HG03159 (cell line): Measurements from ENCODE around the gene LSM12.
A peak's percentile ranks its signal among the peaks of the same experiment; 100 is the strongest.
"Not testable (repeated sequence)": the region's sequence is repeated elsewhere in the genome, so short reads cannot be mapped to it uniquely, and the experiment has no call there.

Experiments used
- ATAC-seq: cut with Tn5 transposase; IDR thresholded peaks from one replicate; pipeline ENCODE4 v1.9.1; 2021; ENCODE audit warnings: mild to moderate bottlenecking, moderate library complexity; ENCODE audit not compliant: unreplicated experiment

Gene LSM12

DNA sequence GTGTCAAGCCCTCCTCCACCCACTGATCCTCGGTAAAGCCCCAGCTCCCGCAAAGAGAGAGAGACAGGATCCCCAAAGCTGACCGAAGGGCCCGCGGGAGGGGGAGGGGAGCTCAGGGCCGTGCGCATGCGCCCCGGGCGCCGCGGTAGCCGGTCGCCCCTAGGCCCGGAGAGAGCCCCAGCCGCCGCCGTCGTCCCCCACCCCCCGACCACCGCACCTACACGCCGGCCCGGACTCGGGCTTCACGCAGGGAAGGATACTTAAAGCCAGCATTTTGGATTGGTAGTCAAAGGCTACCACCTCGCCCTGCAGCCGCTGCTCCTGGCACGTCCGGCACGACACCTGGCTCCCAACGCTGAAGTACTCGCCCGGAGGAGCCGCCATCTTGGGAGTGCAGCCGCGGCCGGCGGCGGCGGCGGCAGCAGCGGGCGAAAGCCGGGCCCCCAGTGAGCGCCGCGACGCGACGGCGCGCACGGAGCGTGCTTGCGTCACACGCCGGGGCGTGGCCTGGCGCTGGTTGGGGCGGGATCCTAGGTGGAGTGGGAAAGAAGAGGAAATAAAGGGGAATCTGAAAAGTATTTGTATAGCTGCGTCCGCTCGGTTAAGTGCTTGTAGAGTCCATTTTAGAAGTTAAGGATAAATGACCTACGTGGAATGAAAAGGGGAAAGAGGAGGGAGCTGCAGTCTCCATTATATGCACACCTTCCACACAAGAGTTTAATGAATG is at the start of gene LSM12:
LSM12 (minus strand) TSS at position 468 of the 727 bp plus-strand sequence; CDS start at position 384, 84 bp downstream.
- ATAC-seq, result peak; percentile 71

DNA sequence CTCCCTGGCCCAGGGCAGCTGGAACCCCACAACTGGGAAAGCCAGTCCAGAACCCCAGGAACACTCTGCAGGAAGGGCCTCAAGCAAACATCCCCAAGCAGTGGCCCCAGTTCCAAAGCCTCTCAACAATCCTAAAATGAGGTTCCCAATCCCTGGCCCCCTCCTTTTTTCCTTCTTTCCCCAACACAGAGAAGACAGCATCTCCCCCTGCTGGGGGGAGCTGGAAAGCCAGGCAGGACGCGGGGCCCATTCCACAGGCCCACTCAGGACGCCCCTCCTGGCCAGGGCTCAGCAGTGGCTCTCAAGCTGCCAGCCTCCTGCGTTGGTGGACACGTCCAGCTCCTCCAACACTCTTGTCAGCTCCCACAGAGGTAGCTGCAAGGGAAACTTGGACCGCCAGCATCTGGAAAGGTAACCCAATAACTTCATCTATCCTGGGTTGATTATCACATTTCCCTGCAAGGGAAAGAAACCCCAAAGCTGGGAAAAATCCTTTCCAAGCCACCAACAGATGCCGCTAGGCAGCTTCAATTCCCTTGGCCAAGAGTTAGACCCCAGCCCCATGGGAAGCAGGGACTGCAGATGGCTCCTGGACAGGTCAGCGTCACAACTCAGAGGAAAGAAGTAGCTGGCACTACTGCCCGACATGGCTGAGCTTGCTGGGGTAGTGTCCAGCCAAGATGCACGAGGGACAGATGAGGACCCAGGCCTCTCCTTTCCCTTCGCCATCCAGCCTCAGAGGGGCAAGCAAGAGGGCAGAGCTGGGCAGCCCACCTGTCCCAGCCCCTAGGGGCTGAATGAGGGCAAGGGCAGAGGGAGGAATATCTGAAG is 49.3 kb upstream of the LSM12 start:
- ATAC-seq, result no peak

DNA sequence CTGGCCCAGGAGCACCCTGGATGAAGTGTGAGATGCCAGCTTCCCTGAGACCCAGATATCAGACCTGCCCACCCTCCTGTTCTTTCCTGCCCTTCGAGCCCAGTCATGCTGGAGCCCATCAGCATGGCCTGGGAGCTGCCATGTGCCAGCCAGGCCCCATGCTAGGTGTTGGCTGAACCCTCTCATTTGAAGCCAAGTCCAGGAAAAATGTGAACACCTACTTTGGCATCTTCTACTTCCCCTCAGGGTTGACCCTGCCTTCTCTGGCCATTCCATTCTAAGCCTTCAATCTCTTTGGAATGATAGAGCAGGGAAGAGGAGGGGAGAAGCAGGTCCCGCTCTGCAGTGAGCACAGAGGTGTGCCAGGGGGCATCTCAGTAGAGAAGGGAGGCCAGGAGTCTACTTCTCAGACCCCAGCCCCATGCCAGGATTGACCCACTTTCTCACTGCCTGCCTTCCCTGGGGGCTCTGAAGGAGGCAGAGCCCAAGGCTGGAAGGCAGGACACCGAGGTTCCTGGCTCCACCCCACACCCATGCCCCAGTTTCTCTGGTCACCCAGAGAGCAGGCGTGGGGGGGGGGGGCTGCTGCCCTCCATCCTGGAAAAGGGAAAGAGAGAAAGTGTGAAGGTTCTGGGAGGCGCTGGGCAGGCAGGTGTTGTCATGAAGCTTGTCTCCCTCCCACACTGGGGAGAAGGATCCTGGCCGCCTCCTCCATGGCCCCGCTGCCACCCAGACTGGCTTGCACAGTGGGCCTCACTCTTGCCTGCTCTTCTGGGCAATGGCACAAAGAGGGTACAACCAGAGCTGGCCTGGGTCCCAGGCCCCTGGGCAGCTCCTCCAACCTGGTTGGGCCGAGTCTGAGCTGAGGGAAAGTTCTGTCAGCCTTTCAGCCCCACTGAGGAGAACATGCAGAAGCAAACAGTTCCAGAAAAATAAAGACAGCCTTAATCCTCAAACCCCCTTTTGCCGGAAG is 47.7 kb upstream of the LSM12 start:
- no peak for ATAC-seq

- no peak for ATAC-seq
Observed at GRCh38 chr17:44113382-44113781, 46.9 kb upstream of the LSM12 start.

GRCh38 chr17:44112284-44113280 is 46.1 kb upstream of the LSM12 start:
- no peak for ATAC-seq

DNA sequence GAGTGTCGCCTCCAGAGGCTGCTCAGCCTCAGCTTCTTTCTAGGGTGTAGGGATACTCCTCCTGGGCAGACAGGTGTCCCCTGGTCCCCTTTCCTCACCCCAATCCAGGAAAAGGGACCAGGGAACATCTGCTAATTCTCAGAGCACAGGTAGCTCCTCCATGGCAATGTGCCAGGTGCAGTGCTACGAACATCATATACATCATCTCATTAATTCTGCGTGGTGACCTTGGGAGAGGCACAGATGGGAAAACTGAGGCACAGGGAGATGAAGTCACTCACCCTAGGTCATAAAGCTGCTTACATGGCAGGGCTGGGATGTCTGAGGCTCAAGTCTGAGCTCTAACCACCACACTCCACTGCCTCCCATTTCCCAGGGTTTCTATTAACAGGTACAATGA is 45.3 kb upstream of the LSM12 start:
- no peak for ATAC-seq

DNA sequence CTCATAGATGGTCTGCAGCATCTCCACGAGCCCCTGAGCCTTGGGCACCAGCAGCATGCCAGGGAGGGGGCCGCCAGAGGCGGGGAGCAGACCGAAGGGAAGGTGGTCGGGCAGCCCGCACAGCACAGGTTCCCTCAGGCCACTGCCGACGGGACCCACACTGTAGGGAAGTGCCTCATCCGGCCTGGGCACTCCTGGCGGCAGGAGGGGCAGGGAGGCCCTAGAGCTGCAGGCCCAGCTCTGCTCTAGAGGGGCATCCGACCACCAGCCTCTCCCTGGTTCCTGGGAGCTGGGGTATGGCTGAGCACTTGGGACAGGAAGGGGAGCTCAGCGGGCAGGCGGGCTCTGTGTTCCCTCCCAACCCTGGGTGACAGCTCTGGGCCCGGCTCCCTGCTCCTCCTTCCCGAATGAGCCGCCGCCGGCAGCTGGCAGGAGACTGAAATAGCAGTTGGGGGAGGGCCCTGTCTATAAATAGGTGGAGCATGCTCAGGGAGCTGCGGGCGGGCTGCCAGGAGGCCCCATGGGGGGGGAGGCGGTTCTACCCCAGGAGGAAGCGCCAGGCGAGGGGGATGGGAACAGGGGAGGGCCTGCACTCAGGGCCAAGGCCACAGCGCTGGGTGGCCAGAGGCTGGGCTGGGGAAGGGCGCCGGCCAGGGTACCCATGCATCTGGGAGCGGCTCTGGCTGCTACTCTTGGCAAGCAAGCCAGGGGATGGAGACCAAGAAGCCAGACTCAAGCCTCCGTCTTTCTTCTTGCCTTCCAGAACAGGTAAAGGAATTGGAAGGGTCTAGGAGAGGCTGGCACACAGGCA is 44.6 kb upstream of the LSM12 start:
- ATAC-seq, result no peak

- ATAC-seq, result no peak
Observed at GRCh38 chr17:44110011-44110686, 43.7 kb upstream of the LSM12 start.

GRCh38 chr17:44109312-44109630 is 42.8 kb upstream of the LSM12 start:
- no peak for ATAC-seq

DNA sequence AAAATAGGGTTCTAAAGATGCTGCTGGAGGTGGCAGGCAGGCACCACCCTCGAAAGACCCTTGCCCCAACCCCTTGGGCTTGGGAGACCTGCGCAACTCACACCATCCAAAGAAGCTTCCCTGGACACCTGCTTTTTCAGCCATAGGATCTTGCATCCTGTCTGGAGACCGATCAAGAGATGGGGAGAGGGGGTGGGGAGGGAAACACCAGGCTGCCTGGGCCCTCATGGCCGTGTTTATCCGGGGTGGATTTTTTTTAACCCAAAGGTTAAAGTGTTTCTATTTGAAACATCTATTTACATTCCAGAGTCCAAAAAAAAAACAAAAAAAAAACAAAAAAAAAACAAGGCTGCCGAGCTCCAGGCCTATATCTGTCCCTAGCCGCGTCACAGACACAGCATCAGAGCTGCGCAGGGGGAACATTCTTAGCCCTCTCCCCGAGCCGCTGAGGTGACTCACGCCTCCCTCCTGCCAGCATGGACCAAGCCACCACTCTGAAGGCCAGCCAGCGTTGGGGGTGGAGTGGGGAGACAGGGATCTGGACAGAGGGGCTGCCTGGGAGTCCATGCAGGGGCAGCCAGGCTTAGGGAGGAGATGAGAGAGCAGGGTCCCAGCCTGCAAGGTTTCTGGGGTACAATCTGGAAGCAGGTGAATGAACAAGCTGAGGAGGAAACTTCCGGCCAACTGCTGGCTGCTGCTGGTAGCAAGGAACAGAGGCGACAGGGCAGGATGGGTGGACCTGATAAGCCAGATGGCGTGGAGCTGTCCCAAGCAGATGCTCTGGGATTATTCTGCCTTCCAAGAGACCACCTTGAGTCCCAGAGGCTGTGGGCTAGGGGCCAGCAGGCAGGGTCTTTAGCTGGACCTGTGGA is 42.2 kb upstream of the LSM12 start:
- no peak for ATAC-seq

GRCh38 chr17:44106801-44107200 is 40.3 kb upstream of the LSM12 start:
- ATAC-seq, result no peak

DNA sequence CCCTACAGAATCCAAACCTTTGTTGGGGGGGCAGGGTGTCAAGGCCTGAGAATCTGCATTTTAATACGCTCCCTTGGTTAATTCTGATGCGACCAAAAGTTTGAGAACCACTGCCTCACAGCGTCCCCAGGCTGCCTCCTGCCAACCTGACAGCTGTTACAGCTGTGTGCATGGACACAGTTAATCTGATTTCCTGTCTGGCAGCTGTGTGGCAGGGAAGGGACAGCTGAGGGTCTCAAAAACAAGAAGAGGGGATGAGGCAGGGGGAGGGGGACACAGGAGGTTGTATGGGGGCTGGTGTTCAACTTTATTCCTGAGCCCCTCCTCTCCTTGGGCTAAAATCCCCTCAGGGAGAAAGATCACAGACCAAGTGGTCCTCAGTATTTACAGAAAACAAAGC is 39.5 kb upstream of the LSM12 start:
- no peak for ATAC-seq

- no peak for ATAC-seq
Observed at GRCh38 chr17:44105483-44105882, 39.0 kb upstream of the LSM12 start.

DNA sequence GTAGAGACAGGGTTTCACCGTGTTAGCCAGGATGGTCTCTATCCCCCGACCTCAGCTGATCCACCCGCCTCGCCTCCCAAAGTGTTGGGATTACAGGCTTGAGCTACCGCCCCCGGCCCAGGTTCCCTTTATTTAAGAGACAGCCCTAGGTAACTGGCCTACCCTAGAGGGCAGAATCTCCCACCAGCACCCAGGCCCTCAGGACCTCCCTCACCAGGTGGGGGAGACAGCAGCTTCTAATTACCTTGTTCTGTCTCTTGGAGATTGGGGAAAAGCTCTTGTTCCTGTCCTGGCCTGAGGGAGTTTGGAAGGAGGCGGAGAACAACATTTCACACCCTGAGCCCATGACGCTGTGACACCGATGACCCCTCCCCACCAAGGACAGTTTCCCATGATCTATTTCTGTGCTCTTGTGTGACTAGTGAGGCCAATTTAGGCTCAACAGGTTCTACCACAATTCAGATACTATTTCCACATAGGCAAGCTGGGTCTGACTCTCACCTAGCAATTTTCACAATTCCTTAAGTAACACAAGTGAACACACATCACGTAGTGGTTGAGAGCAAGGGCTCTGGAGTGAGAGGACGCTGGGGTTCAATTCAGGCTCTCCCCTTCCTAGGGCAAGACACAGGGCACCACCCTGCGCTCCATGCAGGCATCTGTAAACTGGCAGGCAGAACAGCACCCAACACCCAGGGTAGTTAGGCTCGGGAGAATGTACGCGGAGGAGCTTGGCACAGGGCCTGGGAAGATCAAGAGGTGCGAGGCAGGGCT is 36.6 kb upstream of the LSM12 start:
- no peak for ATAC-seq

DNA sequence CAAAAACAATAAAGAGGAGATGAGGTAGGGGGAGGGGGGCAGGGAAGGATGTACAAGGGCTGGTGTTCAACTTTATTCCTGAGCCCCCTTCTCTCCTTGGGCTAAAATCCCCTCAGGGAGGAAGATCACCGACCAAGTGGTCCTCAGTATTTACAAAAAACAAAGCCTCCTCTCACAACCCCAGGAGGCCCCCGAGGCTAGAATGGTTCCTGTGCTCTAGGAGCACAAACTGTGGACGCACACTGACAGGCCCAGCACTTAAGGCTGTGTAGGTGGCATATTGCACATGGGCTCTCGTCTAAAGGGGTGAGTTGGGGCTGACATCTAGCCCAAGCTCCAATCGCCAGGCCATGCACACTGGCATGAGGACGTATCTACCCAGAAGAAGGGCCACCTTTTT is 35.4 kb upstream of the LSM12 start:
- ATAC-seq, result not testable (repeated sequence)

DNA sequence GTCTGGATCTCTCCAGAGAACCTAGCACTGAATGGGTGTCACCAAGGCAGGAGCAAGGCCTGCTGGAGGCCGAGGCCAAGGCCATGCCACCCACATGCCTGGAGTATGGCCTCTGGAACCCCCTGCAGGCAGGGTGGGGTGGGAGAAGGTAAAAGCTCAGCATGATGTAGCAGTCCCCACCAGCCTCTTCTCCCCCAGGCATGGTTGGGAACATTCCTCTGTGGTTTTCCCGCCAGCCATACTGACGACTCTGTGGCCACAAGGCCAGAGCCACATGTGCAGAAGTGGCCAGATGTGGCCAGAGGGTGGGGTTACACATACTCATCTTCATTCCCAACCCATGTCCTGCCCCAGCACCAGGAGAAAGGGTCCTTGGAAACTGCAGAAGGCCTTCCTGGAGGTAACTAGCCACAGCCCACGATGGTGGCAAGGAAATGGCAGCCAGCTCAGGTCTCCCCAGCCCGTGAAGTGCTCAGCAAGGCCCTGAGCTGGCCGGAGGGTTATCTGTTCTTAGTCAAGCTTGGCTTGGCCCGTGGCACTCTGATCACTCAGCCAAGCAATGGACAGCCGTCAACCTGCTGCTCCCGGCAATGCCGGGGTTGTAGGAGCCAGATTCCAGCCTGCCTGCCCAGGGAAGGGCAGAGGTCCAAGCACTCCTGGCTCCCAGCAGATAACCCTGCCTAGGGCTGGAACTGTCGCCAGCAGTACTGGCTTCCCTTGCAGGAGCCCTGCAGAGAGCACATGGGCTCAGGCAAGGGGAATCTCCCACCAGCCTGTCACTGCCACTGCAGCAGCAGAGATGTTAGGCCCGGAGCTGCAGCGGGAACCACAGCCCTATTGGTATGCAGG is 30.9 kb upstream of the LSM12 start:
- ATAC-seq, result no peak
